ENCODE results near the gene CDKN2B. TPM values are rescaled to one million over a fixed set of nuclear protein-coding genes. Genes with fewer than 3 reads are reported as not detected.

The CDKN2B gene
- total and polyA plus RNA-seq, 12 donors, result 1.1 to 5.2 (median 2.0) TPM

DNA sequence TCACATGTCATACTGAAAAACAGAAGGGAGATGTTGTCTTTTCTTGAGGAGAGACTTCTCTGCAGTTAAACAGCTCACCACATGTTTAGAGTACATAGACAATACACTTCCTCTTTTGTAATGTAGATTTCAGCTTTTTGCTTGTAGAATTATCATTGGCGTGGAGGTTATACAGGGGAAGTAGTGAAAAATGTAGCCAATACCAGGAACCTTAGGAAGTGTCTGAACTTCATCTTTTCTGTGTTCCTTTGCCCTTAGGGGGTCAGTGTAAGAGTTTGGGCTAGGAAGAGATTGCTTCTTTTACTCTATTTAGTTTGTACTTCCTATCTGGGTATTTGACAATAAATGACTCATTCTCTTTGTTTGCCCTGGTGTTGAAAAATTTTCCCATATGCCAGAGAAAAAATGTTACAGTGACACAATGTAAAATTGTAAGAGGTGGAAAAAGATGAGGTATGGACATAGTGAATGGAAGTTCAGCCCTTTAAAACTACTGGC lies 21.0 kb upstream of the CDKN2B start:
- peak in 3 of 8 donors; percentile 22 to 74 (median 53) for ATAC-seq
- no peak for DNase-seq
- Histone ChIP-seq H3K27ac (peak overlapping the region in 1 of 10 donors; percentile 45), H3K36me3 (no peaks in the 10 kb centered on the region), H3K4me3 (no peak overlapping the region), H3K4me1 (peaks cover 0 to 16% (median 0%) of the 10 kb centered on the region in 9 donors), H3K9me3 (no peaks in the 10 kb centered on the region), H3K27me3 (no peaks in the 10 kb centered on the region)
- TF ChIP-seq, protein P1, sequence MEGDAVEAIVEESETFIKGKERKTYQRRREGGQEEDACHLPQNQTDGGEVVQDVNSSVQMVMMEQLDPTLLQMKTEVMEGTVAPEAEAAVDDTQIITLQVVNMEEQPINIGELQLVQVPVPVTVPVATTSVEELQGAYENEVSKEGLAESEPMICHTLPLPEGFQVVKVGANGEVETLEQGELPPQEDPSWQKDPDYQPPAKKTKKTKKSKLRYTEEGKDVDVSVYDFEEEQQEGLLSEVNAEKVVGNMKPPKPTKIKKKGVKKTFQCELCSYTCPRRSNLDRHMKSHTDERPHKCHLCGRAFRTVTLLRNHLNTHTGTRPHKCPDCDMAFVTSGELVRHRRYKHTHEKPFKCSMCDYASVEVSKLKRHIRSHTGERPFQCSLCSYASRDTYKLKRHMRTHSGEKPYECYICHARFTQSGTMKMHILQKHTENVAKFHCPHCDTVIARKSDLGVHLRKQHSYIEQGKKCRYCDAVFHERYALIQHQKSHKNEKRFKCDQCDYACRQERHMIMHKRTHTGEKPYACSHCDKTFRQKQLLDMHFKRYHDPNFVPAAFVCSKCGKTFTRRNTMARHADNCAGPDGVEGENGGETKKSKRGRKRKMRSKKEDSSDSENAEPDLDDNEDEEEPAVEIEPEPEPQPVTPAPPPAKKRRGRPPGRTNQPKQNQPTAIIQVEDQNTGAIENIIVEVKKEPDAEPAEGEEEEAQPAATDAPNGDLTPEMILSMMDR (IDR thresholded peaks at IDR 0.05), result no peak
- WGBS, 2 donors, result 44 to 55% methylated on average over 1 of the region's 1 CpG
- intact Hi-C loops (cut with DNase I), result loop anchor here in 6 of 10 donors (10.0 kb wide), 2 partner anchors 205 to 215 kb away; no protein-coding TSS in a partner anchor

DNA sequence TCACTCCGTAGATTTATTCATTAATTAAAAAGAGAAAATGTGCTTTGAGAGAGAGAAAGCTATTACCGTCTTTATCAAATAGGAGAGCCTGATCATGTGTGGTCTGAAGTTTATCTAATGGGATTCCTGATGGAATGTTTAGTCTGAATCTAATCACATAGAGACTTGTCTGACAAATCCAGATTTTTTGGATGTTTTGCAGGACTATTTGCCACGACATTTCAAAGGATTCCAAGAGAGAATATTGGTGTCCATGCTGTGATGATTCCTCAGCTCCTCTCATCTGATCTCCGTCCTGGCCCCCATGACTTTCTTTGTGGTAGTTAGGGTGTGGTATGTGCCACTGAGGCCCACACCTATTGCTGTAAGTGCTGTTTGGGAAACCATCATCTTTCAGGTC lies 20.1 kb upstream of the CDKN2B start:
- peaks cover 0 to 16% (median 0%) of the 10 kb centered on the region in 9 donors for H3K4me1 ChIP-seq
- H3K27ac ChIP-seq, result no peak overlapping the region
- H3K9me3 ChIP-seq, result no peaks in the 10 kb centered on the region
- H3K4me3 ChIP-seq, result no peak overlapping the region
- ATAC-seq (no peak), DNase-seq (no peak)
- H3K36me3 ChIP-seq, result no peaks in the 10 kb centered on the region
- WGBS, 2 donors, result 63 to 73% methylated on average over 4 of the region's 4 CpGs
- no peaks in the 10 kb centered on the region for H3K27me3 ChIP-seq
- intact Hi-C loops (cut with DNase I), result no loop called here
- TF ChIP-seq, protein P1 (IDR thresholded peaks at IDR 0.05), result no peak

DNA sequence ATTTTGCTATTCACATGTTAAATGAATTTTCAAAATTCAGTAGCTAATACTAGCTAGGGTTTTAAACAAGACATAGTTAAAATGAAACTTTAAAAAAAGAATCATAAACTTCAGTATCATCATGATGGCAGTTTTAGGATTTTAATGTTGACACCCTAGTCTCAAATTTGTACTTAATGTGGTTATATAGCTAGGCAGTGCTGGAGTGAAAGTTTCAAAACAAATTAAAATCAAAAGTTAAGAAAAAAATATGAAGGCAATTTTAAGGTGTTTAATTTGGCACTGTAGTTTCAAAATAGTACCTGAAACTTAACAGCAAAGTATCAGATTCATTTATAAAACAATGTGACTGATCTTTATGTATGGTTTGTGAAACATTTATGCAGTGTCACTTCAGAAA lies 19.3 kb upstream of the CDKN2B start:
- intact Hi-C loops (cut with DNase I), result no loop called here
- Histone ChIP-seq H3K36me3 (no peaks in the 10 kb centered on the region), H3K4me3 (no peak overlapping the region), H3K4me1 (peaks cover 0 to 16% (median 0%) of the 10 kb centered on the region in 9 donors), H3K9me3 (no peaks in the 10 kb centered on the region), H3K27ac (no peak overlapping the region), H3K27me3 (no peaks in the 10 kb centered on the region)
- ATAC-seq, result no peak
- TF ChIP-seq, protein P1 (IDR thresholded peaks at IDR 0.05), result no peak
- DNase-seq, result no peak

DNA sequence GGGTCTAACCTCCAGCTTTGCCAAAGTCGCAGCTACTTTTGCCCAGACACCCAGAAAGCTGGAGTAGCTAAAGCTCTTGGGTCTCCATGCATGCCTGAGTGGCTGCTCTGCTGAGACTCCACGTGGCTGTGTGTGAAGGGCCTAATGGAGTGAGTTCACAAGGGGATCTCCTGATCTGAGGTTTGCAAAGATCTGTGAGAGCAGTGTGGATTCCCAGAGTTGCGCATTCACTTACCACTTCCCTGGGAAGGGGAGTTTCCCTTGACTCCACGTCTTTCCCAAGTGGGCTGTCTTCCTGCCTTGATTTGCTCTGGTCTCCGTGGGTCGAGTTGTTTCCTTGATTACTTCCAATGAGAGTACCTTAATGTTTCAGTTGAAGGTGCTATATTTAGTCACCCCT lies 17.6 kb upstream of the CDKN2B start:
- intact Hi-C loops (cut with DNase I), result no loop called here
- no peak for ATAC-seq
- 51% methylated on average over 6 of the region's 6 CpGs for WGBS, 2 donors
- no peak overlapping the region for H3K27ac ChIP-seq
- peaks cover 0 to 9% (median 0%) of the 10 kb centered on the region in 11 donors for H3K9me3 ChIP-seq
- no peaks in the 10 kb centered on the region for H3K27me3 ChIP-seq
- DNase-seq, result no peak
- peaks cover 0 to 16% (median 0%) of the 10 kb centered on the region in 9 donors for H3K4me1 ChIP-seq
- TF ChIP-seq, protein P1 (IDR thresholded peaks at IDR 0.05), result no peak
- no peak overlapping the region for H3K4me3 ChIP-seq
- H3K36me3 ChIP-seq, result no peaks in the 10 kb centered on the region
